PFSK-1 (cell line): ENCODE data around the gene LAMTOR4.

Experiments used
- FOXP2 ChIP-seq: optimal IDR thresholded peaks from 2 replicates; pipeline ENCODE3; 2011; ENCODE audit warnings: borderline replicate concordance, control low read depth, inconsistent platforms; ENCODE audit not compliant: insufficient read depth; ENCODE audit errors: extremely low read length, extremely low read depth
- POLR2AphosphoS5 ChIP-seq: IDR thresholded peaks from 2 replicates; pipeline ENCODE4 v1.6.1; 2012; ENCODE audit warnings: low read depth, mild to moderate bottlenecking, control low read depth, low read length, moderate library complexity
- REST ChIP-seq, 2 experiments: IDR thresholded peaks; 2 replicates each; pipeline versions ENCODE4 v1.6.1 to v1.8.0; 2011 to 2012; ENCODE audit warnings: low read depth in 2 of 2, low read length in 2 of 2, control low read depth in 1 of 2, inconsistent platforms in 1 of 2, mild to moderate bottlenecking in 1 of 2, moderate library complexity in 1 of 2; ENCODE audit not compliant: insufficient read depth in 1 of 2
- SIN3A ChIP-seq: IDR thresholded peaks from 2 replicates; pipeline ENCODE4 v1.6.1; 2012; ENCODE audit warnings: mild to moderate bottlenecking, low read length, moderate library complexity, borderline replicate concordance; ENCODE audit not compliant: insufficient read depth
- TAF1 ChIP-seq: IDR thresholded peaks from 2 replicates; pipeline ENCODE4 v1.6.1; 2012; ENCODE audit warnings: low read length, control low read depth, borderline replicate concordance; ENCODE audit not compliant: insufficient read depth

DNA sequence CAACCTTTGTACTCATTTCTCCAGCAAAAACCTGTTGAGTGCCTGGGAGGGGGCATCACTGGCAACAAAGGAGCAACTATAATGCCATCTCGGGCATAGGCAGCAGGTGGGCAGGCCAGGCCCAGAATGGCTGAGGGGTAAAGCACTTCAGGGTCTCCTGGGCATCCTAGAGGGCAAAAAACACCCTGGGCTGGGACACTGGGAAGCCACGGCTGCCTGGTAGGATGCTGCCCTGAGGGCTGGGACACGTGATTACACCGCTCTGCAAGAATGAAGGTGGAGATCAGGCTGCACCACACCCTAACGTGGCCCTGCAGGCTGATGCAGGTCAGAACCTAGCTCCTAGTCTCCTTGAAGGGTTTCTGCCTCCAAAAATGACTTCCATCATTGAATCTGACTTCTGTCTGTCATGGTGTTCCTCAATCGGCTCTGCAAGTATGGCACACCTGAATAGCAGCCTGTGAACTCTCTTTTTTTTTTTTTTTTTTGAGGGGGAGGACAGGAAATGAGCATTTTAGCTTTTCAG is 14.4 kb downstream of the LAMTOR4 start:
- TF ChIP-seq SIN3A (no peak), REST (IDR thresholded peaks at IDR 0.05; ENCODE audit: insufficient read depth in 1 of 2, low read depth in 2 of 2, low read length in 2 of 2) (no peak), POLR2AphosphoS5 (no peak), TAF1 (no peak), FOXP2 (no peak)
